Stimulated activated CD4-positive, alpha-beta T cell treated with anti-CD3 and anti-CD28 coated beads, Interleukin-1b, Interleukin-23, amount 100 ng/mL, for 48 hours (primary cell): Measurements from ENCODE around the gene YWHAH.
A peak's percentile ranks its signal among the peaks of the same experiment; 100 is the strongest.

Experiments
- DNase-seq: peaks from one replicate; pipeline ENCODE4 v3.0.0-alpha.2; 2020

Gene YWHAH

DNA sequence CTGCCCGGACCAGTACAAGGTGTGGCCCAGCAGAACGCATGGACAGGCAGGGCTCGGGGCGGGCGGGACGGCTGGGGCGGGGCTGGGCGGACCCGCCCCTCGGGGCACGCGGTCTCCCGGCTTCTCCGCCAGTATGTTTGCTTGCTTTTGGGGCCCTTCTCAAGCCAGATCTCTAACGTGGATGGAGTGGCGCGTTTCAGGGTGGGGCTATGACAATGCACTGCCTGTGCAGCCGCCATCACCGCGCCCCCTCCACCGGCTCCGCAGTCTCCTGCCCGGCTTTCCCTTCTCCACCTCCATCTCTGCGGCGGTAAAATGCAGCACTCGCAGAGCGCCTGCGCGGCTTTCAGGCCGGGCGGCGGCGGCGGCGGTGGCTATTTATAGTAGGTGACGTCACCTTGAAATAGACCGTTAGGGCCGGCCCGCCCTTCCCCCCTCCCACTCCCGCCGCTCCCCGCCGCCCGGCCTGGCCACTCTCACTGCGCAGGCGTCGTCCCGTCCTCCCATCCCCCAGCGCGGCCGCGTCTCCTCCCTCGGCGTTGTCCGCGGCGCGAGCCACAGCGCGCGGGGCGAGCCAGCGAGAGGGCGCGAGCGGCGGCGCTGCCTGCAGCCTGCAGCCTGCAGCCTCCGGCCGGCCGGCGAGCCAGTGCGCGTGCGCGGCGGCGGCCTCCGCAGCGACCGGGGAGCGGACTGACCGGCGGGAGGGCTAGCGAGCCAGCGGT, at the start of gene YWHAH:
YWHAH (plus strand) TSS at position 558 of the 722 bp plus-strand sequence. CDS start 199 bp downstream, outside the sequence.
- DNase-seq, result peak; percentile 91

DNA sequence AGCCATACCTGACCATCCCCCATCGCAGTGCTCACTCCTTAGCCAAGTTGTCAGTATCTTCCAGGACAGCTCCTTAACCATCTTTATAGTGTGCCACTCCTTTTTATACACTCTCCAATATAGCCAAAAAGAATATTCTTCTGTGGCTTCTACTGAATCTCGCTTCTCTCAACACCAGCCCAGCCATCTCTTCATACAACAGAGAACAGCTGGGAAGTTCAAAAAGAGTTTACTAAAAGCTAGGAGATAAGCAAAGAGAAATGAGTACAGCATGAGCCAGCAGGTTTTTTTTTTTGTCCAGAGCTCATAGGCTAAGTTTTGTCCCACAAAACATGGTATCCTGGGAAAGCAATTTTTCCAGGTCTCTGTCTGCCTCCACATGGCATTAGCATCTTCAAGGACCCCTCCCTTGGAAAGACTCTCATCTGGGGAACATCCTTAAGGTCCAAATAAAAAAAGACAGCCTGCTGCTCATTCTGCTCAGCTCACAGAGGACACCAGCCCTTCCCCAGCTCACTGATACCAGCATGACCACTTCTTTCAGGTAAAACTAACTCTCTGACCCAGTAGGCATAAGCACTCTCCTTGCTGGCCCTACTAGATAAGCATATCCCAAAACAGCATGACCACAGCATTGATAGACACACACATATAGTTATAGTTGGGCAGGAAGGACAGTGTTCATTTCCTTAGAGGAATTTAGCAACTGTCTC, 48.8 kb upstream of the YWHAH start:
- no peak for DNase-seq

DNA sequence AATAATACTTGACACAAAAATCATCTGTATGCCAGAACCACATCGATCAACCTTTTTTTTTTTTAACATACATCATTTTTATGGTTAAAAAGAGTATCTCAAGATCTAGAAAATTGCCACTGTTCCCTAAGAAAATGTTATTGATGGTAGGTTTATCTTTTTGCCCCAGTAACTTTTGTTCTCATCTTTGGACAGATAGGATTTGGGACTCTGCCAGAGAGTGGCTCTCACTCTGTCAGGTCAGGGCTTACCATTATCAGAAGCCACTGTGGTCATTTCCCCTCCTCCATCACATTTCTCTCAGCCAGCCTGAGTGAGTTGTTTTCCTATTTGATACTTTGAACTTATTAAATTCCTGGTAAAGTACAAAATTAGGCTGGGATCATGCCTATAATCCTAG, 47.9 kb upstream of the YWHAH start:
- DNase-seq, result no peak

DNA sequence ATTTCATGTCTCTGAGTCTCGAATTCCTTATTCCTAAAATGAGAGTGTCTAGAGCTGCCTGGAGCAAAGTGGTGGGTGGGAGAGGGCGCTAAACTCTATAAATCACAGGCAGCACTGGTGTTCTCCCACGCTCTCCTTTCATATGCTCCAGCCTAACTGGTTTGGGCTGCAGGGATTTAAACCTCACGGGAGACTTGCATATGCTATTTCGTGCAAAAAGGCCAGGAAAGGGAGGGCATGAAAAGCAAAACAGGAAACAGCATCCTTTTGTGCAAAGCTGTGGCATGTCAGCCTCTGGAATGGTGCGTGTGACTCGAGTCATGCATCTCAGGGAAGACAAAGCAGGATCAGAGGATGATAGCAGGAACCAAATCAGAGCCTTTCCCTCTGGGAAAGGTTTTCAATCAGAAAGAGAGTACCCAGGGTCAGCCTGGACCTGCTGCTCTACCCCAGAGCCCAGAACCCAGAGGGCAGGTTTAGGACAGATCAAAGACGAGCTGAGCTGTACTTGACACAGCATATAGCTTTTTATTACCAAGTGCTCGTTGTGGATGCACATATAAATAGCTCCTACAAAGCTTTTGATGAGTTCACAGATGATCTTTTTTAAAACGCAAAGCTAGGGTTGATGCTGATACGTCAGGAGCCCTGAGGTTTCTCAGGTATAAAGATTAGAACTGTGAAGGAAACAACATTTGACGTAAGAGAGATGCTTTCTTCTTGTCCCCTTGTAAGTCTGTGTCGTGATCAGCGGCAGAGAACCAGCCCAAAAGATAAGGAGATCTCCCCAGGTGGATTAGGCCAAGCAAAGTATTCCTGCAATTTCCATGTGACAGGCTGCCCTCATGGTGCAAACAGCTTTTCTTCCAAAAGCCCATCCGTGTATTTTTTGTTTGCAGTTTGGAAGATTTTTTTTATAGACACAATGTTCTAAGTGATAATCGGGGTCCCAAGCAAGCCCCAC, 46.2 kb upstream of the YWHAH start:
- no peak for DNase-seq

DNA sequence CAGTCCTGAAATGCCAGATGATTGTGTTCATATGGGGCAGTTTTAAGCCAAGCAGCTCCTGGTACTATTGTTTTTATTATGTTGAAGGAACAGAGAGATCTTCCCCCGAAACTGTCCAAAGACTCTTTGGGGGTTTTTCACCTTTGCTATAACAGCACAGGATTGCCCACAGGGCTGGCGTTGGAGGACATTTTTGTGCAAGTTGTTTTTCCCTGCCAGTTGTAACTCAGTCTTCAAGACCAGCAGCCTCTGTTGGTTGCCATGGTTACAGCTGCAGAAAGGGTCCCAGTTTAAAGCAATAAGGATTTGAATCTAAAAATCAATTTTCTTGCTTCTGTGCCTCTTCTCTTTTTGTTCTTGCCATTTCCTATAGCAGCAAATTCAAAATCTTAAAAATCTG, 45.4 kb upstream of the YWHAH start:
- DNase-seq, result no peak

DNA sequence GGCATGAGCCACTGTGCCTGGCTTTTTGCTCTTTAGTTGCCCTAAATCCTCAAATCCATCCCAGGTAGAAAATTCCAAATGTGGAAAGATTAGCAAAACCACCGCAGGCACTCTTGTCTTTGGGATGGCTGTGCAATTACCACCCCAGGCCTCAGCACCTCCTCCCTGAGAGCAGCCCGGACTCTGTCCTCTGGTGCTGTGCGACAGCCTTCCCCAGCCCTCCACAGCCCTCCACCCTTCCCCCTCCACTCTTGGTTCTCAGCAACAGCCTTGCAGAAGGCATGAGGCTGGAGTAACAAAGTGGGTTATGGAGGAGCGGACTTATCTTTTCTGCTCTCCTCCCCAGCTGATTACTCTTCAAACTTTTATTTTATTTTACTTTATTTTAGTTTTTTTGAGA, 44.7 kb upstream of the YWHAH start:
- no peak for DNase-seq

DNA sequence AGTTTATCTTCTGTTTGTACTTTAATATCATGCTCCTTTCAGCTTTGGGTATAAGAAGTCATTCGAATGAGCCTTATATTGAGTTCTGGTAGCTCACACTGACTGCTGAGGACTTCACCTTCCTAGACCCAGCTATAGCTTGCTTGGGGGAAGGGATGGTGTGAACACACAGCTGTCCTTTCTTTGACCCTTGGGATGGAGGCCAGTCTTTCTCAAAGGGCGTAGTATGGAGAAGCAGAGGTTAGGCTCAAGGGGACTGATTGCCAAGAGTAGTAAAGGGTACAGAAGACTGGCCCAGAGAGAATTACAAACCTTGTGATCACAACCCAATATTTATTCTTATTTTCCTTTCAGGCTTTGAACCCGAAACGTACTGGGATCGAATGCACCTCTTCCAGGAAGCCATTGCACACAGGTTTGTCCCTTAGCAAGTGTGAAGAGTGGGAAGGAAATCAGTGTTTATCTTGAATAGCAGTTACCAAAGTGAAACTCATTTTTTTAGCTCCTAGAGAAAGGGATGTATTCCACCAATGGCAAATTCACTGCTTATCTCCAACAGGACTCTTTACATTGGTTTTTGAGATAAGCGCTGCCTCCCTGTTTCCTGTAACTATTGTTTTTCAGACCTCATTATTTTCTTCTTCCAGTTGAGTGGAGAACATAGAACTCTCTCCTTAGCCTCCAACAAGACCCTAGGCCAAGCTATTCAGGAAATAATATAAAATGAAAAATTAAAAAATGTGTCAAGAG, 42.8 kb upstream of the YWHAH start:
- DNase-seq, result no peak

DNA sequence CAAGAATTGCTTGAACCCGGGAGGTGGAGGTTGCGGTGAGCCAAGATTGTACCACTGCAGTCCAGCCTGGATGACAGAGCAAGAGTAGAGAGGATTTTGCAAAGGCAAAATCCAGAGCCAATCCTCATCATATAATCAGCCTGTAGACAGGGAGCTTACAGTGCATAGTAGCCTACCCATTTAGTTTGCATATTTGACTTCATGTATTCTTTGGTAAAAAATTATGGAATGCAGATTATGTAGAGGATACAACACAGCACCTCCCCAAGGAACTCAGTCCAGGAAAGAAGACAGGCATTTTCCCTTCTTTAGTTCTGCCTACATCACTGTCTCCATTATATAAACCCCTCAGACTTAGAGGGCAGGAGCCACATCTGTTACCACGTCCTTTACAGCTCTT, 39.7 kb upstream of the YWHAH start:
- DNase-seq, result no peak

DNA sequence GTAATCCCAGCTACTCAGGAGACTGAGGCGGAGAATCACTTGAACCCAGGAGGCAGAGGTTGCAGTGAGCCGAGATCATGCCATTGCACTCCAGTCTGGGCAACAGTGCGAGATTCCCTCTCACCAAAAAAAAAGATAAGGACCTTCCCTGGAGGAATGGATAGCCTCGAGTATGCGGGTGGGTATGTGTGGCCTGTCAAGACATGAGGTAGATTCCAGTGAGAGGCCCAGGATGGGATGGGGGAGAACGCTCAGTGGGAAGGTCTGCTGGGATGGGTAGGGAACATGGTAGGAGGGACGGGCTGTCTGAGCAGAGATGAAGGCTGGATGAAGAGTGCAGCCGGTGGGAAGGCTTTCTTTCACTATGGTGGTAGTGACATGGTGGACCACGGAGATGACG, 39.0 kb upstream of the YWHAH start:
- no peak for DNase-seq

DNA sequence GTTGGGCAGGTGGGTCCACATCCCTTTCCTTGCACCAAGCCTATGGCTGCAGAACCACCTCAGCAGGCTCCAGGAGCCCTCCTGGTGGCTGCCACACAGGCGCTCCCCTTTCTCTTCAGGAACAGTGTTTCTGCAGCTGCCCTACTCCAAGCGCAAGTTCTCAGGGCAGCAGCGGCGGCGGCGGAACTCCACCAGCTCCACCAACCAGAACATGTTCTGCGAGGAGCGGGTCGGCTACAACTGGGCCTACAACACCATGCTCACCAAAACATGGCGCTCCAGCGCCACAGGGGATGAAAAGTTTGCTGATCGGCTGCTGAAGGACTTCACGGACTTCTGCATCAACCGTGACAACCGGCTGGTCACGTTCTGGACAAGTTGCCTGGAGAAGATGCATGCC, 38.2 kb upstream of the YWHAH start:
- no peak for DNase-seq

DNA sequence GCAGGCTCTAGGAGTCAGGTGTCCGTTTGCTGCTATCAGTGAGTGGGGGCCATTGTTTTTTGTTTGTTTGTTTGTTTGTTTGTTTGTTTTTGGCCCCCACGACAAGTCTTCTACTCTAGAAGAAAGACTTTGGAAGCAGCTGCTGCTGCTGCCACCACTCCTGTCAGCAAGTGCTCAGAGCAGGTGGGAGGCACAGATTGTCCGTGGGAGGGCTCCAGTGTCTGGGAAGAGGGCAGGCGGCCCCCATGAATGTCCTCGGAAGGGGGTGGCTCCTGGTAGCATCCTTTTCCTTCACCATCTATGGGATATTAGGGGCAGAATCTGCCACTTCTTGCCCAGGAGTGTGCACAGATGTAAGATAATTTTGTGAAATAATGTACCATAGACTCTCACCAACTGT, 37.8 kb upstream of the YWHAH start:
- DNase-seq, result no peak

DNA sequence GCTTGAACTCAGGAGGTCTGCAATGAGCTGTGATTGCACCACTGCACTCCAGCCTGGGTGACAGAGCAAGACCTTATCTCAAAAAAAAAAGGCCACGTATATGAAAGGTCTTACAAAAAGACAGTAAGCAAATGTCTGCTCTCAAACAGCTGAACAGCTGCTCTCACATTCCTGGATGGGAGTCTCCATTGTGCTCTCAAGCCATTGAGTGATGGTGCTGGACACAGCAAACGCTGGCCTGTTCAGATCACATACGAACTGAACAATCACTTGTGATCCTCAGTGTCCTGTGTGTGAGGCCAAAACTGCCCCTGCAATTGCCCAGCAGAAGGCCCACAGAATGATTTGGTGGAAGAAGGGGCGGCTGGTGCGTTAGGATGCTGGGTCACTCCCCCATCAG, 34.4 kb upstream of the YWHAH start:
- no peak for DNase-seq

DNA sequence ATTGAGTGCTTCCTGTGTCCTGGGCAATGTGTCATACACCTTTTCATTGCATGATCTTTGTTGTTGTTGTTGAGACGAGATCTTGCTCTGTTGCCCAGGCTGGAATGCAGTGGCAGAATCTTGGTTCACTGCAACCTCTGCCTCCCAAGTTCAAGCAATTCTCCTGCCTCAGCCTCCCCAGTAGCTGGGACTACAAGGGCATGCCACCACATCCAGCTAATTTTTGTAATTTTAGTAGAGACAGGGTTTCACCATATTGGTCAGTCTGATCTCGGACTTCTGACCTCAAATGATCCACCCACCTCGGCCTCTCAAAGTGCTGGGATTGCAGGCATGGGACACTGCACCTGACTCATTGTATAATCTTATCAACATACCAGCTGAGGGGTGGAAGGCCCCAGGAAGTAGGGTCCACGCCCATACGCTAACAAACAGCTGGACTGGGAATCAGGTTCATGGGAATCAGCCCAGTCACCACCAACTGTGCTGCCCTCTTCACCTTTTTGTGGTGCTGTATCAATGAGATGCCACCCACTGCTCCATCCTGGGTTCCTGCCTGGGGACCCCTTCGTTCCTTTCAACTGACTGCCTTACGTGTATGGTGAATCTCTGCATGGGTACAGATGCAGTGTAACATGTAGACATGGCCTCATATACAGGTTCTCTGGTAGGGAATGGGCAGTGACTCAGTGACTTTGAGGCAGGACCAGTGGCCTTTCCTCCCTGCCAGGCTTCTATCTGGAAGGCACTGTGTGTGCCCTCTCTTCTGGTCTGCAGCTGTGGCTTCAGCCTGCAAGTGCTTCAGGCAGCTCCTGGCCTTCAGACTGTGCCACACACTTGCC, 32.5 kb upstream of the YWHAH start:
- DNase-seq, result no peak

DNA sequence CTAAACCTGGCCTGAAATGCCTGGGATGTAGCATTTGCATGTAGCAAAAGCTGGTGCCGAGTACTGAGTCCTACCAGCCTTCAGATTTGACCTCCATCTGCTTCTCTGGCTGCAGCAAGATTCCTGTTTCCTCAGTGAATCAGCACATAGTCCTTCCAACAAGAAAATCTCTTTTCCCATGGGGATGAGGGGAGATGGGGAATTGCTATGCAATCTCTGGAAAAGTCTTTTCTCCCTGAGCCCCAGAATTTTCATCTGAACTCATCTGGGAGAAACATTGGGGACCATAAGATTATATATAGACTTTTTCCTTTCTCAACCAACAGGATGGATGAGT, 32.0 kb upstream of the YWHAH start:
- no peak for DNase-seq

DNA sequence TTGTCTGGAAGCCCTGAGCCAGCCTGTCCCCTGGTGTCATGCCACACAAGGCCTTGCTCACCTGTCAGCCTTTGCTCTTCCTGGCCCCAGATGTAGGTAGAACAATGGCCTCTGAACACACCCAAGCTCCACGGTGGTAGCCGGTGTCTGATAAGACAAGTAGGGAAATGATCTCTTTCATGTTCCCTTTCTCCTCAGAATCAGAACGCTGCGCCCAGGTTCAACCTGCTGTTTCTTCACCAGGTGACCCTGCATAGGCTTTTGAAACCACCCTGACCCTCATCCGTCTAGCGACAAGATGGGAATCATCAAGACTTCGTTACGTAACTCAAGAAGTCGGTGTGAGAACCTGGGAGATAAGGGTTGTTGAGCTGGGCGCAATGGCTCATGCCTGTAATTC, 28.7 kb upstream of the YWHAH start:
- no peak for DNase-seq

DNA sequence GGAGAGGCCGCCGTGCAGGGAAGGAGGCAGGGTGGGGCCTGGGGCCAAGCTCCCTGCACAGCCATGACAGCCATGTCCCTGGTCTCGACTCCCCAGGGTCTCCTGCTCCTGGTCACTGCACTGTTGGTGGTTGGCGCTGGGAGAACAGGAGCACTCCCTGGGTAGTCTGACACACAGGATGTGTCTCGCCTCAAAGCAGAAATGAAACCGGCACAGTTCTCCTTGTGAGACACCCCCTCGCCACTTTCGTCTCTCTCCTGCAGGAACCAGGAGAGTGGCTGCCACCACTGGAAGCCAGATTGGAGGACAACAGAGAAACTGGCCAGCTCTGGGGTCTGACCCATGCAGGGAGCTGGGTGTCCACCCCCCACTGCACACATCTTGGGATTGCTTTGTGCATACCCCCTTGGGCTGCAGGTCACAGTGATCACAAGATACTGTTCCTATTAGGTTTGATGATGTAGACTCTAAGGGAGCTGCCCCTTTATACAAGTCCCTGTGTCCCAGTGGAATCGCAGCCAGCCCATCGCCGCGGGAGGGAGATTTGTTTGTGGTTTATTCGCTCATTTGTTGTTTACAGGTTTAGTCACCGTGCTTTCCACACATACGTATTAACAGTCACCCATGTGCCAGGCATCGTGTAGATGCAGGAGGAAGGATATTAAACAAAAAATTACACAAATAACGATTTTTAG, 27.0 kb upstream of the YWHAH start:
- no peak for DNase-seq

DNA sequence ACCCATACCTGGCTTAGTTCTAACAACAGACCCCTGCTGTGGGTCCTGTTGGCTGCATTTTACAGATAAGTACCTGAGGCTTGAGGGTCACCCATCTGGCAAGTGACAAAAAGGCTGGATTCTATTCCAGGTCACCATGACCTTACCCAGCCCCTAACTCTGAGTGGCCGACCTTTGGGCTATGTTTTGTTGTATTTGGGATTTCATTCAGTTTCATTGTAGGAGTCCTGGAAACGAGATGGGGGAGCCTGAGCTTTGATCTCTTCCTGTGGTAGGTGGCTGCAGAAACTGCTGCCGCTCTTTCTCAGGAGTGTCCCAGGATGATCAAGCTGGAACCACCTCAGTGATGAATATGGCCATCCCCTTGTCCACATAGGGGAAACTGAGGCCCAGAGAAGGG, 24.6 kb upstream of the YWHAH start:
- DNase-seq, result no peak

DNA sequence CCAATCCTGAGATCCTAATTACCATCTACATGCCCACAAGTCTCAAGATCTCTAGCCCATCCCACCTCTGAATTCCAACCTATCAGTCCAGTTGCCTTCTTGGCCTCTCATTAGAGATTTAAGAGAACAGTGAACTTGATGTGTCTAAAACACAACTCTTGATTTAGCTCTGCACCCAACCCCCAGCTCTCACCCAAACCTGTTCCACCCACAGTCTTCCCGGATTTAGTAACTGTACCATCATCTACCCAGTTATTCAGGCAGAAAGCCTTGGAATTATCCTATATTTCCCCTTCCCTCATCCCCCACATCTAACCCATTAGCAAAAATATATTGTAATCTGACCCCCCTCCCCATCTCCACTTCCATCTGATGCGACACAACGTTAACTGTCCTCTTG, 24.0 kb upstream of the YWHAH start:
- no peak for DNase-seq

DNA sequence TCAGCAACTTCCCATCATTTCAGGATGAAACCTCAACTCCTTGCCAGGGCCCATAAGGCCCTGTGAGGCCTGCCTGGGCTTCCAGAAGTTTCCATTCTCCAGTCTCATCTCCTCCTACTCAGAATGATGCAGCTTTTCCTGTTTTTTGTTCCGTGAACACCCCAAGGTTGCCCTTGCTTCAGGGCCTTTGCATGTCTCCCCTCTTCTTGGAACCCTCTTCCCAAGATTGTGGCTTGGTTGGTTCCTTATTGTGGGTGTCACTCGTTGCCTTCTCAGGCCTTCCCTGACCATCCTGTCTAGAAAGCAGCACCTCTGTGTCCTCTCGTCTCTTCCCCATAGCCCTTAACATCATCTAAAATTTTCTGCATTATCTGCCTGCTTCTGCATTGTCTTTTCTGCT, 23.2 kb upstream of the YWHAH start:
- DNase-seq, result no peak

DNA sequence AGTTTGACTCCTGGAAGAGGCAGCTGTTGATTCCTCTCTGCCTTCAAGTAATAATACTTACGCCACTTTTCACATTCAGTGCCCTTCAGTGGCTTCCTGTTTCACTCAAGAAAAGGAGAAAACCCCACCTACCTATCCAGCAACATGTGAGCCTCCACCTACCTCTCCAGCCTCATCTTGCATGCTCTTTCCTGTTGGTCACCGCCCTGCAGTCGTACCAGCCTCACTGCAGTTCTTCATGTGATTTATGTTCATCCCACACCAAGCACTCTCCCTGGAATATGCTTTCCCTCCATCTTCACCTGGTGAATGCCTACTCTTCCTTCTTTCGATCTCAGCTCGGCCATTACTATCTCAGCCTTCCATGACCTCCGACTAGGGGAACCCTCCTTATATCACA, 21.8 kb upstream of the YWHAH start:
- no peak for DNase-seq

DNA sequence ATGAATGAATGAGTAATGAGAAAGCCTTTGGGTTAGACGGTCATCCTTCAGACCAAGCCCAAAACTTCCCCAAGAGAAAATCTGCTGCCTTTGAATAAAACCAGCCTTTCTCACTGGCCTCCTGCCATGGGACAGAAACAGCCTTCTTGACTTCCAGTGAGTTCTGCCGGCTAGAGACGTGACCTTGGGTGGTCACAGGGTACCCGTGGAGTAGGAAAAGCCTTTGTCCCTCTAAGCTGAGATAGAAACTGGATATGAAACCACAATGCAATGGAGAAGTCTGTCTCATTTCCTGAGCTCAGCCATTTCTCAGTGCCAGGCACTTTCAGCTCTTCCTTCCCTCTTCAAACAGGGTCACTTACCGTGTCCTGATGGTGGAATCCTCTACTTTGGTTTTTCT, 21.2 kb upstream of the YWHAH start:
- DNase-seq, result no peak
